ENCODE measurements around the gene ABCC5. TPM values are rescaled to one million over a fixed set of nuclear protein-coding genes. Genes with fewer than 3 reads are reported as not detected.

Gene ABCC5
- total RNA-seq, 1 experiment from 2014 or later = 11.1 TPM

DNA sequence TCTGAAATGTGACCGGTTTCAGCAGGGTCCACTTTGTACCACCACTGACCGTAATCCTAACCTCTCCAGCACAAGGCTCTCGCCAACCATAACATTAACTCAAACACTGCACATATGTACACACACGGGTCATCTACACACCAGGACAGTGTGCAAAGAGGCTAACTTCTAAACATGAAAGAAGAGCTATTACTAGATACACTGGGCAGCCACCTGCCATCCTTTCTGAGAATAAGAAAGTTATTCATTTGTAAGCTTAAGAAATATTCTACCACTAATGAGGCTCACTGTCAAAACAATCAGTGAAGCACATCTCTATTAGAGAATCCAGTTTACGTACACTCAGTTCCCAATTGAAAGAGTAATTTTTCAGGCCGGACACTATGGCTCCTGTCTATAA is 73.9 kb downstream of the ABCC5 start:
- DNase-seq (ENCODE audit: low read depth) = no peak
- in situ Hi-C loops (cut with HindIII; ENCODE audit: low pct_unique_long_range_greater_than_20kb, low sequenced_read_pairs) = no loop called here

- in situ Hi-C loops (cut with HindIII; ENCODE audit: low pct_unique_long_range_greater_than_20kb, low sequenced_read_pairs) = no loop called here
- no peak for DNase-seq (ENCODE audit: low read depth)
Measured at GRCh38 chr3:183941216-183941615, 76.5 kb downstream of the ABCC5 start.

- peak; percentile 70 for DNase-seq (ENCODE audit: low read depth)
- in situ Hi-C loops (cut with HindIII; ENCODE audit: low pct_unique_long_range_greater_than_20kb, low sequenced_read_pairs) = no loop called here
Measured at GRCh38 chr3:183937601-183938286, 79.9 kb downstream of the ABCC5 start.

GRCh38 chr3:183933160-183933559 is 84.5 kb downstream of the ABCC5 start:
- in situ Hi-C loops (cut with HindIII; ENCODE audit: low pct_unique_long_range_greater_than_20kb, low sequenced_read_pairs) = no loop called here
- DNase-seq (ENCODE audit: low read depth) = no peak

- no peak for DNase-seq (ENCODE audit: low read depth)
Measured at GRCh38 chr3:183931881-183932280, 85.8 kb downstream of the ABCC5 start.

GRCh38 chr3:183930086-183930485 is 87.6 kb downstream of the ABCC5 start:
- in situ Hi-C loops (cut with HindIII; ENCODE audit: low pct_unique_long_range_greater_than_20kb, low sequenced_read_pairs) = no loop called here
- DNase-seq (ENCODE audit: low read depth) = no peak

More at GRCh38 chr3:183931881-183932280, 85.8 kb downstream of the ABCC5 start:
- in situ Hi-C loops (cut with HindIII; ENCODE audit: low pct_unique_long_range_greater_than_20kb, low sequenced_read_pairs) = no loop called here

DNA sequence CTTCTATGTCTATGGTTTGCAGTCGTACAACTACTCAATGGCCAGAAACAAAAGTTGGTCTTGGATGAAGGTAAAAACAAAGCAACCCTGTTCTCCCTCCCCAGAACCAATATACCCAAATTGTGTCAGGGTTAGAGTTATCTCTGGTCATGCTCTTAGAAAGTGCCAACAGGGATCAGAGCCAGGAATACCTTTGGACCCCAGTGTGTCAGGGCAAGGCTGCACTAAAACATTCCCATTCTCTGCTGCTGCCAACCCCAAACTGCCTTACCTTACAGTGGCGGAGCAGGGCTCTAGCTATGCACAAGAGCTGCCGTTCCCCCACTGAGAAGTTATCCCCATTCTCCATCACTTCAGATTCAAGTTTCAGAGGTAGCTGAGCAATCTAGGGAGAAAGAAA is 90.6 kb downstream of the ABCC5 start:
- no peak for DNase-seq (ENCODE audit: low read depth)
- in situ Hi-C loops (cut with HindIII; ENCODE audit: low pct_unique_long_range_greater_than_20kb, low sequenced_read_pairs) = no loop called here

GRCh38 chr3:183924956-183925355 is 92.7 kb downstream of the ABCC5 start:
- in situ Hi-C loops (cut with HindIII; ENCODE audit: low pct_unique_long_range_greater_than_20kb, low sequenced_read_pairs) = no loop called here
- no peak for DNase-seq (ENCODE audit: low read depth)

DNA sequence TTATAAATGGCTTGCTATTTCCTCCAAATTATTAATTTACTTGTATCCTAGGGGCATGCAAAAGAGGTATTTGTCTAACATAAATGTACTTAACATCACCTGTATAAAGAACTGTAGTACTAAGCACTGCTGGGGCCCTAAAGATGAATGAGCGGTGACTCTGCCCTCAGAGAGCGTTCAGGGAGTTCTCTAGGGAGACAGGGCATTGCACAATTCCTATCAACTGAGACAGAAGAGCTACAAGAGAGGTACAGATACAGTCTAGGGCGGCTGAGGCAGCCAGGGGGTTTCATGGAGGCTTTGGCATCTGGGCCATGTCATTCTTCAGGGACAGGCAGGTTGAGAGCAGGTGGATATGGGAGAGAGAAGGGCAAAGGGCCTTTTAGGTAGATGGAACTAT is 93.1 kb downstream of the ABCC5 start:
- in situ Hi-C loops (cut with HindIII; ENCODE audit: low pct_unique_long_range_greater_than_20kb, low sequenced_read_pairs) = no loop called here
- no peak for DNase-seq (ENCODE audit: low read depth)

DNA sequence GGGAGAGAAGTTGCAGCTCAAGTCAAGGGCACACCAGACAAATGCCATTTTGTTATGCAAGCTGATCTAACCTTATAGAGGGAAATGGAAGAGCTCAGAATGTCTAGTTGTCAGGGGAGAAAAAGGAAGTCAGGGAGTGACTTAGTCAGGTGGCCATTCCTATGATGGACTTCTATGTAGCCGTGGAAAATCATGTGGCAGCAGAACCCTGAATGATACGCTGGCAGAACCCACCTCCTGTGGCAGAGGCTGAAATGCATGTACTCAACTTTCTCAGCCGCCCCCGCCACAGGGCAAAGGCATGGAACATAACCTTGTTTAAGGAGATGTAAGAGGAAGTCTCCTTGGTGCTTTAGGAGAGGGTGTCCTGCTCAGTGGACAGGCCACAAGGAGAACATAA is 95.3 kb downstream of the ABCC5 start:
- no peak for DNase-seq (ENCODE audit: low read depth)
- in situ Hi-C loops (cut with HindIII; ENCODE audit: low pct_unique_long_range_greater_than_20kb, low sequenced_read_pairs) = no loop called here

- in situ Hi-C loops (cut with HindIII; ENCODE audit: low pct_unique_long_range_greater_than_20kb, low sequenced_read_pairs) = no loop called here
- no peak for DNase-seq (ENCODE audit: low read depth)
Measured at GRCh38 chr3:183921096-183921495, 96.6 kb downstream of the ABCC5 start.

- no peak for DNase-seq (ENCODE audit: low read depth)
- in situ Hi-C loops (cut with HindIII; ENCODE audit: low pct_unique_long_range_greater_than_20kb, low sequenced_read_pairs) = no loop called here
Measured at GRCh38 chr3:183920416-183920815, 97.3 kb downstream of the ABCC5 start.

GRCh38 chr3:183918178-183918577 is 99.5 kb downstream of the ABCC5 start:
- in situ Hi-C loops (cut with HindIII; ENCODE audit: low pct_unique_long_range_greater_than_20kb, low sequenced_read_pairs) = no loop called here
- DNase-seq (ENCODE audit: low read depth) = no peak

GRCh38 chr3:183917776-183918175 is 99.9 kb downstream of the ABCC5 start:
- in situ Hi-C loops (cut with HindIII; ENCODE audit: low pct_unique_long_range_greater_than_20kb, low sequenced_read_pairs) = no loop called here
- DNase-seq (ENCODE audit: low read depth) = no peak

DNA sequence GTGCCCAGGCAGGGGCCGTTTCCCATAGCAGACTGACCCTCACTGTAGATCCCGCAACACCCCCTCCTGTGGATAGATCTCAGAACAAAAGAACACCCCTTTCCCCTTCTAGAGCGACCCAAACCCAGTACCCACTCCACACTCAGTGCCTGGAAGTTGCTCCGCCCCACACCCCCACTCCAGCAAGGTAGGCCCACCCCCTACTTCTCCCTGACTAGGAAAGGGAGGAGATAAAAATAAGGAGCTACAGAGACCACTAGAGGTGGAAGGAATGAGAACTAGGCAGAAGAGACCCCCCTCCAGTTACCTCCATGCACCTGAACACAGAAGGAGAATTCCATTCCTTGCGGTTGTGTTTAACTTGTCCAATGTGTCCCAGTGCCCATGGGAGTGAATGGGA is 102.8 kb downstream of the ABCC5 start:
- in situ Hi-C loops (cut with HindIII; ENCODE audit: low pct_unique_long_range_greater_than_20kb, low sequenced_read_pairs) = no loop called here
- no peak for DNase-seq (ENCODE audit: low read depth)

DNA sequence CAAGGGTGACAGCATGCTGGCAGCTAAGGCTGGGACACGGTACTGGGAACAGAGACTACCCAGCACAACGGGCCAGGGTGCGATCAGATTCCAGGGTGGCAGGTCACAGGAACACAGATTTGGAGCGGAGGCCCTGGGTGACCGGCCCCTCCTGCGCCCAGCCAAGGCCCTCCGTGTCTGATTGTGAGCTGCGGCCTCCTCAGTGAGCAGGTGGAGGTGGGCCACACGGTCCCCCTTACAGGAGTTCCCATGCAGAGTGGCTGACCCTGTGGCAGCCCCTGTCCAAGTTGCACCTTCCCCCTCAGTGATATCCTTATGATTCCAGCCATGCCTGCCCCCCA is 104.1 kb downstream of the ABCC5 start:
- no peak for DNase-seq (ENCODE audit: low read depth)
- in situ Hi-C loops (cut with HindIII; ENCODE audit: low pct_unique_long_range_greater_than_20kb, low sequenced_read_pairs) = no loop called here

- DNase-seq (ENCODE audit: low read depth) = no peak
- in situ Hi-C loops (cut with HindIII; ENCODE audit: low pct_unique_long_range_greater_than_20kb, low sequenced_read_pairs) = no loop called here
Measured at GRCh38 chr3:183912895-183913579, 104.6 kb downstream of the ABCC5 start.

- in situ Hi-C loops (cut with HindIII; ENCODE audit: low pct_unique_long_range_greater_than_20kb, low sequenced_read_pairs) = no loop called here
- DNase-seq (ENCODE audit: low read depth) = no peak
Measured at GRCh38 chr3:183911763-183912506, 105.7 kb downstream of the ABCC5 start.

- no peak for DNase-seq (ENCODE audit: low read depth)
- in situ Hi-C loops (cut with HindIII; ENCODE audit: low pct_unique_long_range_greater_than_20kb, low sequenced_read_pairs) = no loop called here
Measured at GRCh38 chr3:183911087-183911486, 106.6 kb downstream of the ABCC5 start.
